Panc1 (cell line): Measurements from ENCODE around the gene CCR7.

ENCODE experiments used
- CTCF ChIP-seq: fragments of 450-650 bp; IDR thresholded peaks from 2 replicates; pipeline ENCODE4 v1.5.1; 2017; ENCODE audit warnings: mild to moderate bottlenecking
- POLR2AphosphoS5 ChIP-seq: IDR thresholded peaks from 2 replicates; pipeline ENCODE4 v1.6.1; 2012; ENCODE audit warnings: mild to moderate bottlenecking, low read depth, low read length, moderate library complexity

DNA sequence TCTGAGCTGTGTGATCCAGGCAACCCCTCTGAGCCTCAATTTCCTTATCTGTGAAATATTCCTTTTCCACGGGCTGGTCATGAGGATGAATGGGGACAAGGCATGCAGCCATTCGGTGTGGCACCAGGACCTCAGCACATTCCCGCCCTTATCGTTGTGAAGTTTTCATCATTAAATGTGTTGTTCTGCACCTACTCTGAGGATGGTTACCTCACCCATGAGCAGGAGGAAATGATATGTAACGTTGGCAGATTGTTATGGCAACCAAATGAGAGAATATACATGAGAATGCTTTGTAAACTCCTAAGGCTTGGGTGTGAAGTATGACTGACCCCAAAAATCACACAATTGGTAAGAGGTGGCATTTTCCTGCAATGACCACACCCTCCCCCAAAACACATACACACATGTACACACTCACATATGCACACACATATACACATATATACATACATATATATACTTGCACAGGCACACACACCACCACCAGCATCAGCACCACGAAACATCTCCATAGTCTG, 42.8 kb upstream of the CCR7 start:
- TF ChIP-seq CTCF (no peak), POLR2AphosphoS5 (no peak)
